Right atrium auricular region (tissue), 2 donors: ENCODE results near the gene ABI3BP. TPM values are rescaled to one million over a fixed set of nuclear protein-coding genes. Genes with fewer than 3 reads are reported as not detected.
A peak's percentile ranks its signal among the peaks of the same experiment; 100 is the strongest.

ENCODE experiments used
- DNase-seq: peaks from one replicate; pipeline ENCODE4 v3.0.0-alpha.2; 2019; ENCODE audit warnings: low spot score
- H3K27ac ChIP-seq, 2 donors: fragments of 200-600 bp; sonication (generic); 1 replicate in 1 of 2; 2 replicates in 1 of 2; pipeline ENCODE4 v1.5.1; 2016 to 2019
- H3K27me3 ChIP-seq, 2 donors: fragments of 200-600 bp; sonication (generic); one replicate each; pipeline versions ENCODE4 v1.5.1 to v1.6.0; 2017 to 2019
- H3K36me3 ChIP-seq: fragments of 200-600 bp; sonication (generic); one replicate; pipeline ENCODE4 v1.5.1; 2016
- H3K4me1 ChIP-seq, 2 donors: fragments of 200-600 bp; sonication (generic); one replicate each; pipeline versions ENCODE4 v1.5.1 to v1.6.0; 2017 to 2019
- H3K4me3 ChIP-seq, 2 donors: fragments of 200-600 bp; sonication (generic); 1 replicate in 1 of 2; 2 replicates in 1 of 2; pipeline ENCODE4 v1.5.1; 2017 to 2019; ENCODE audit warnings: mild to moderate bottlenecking in 1 of 2, moderate library complexity in 1 of 2
- H3K9me3 ChIP-seq, 2 donors: fragments of 200-600 bp; sonication (generic); one replicate each; pipeline ENCODE4 v1.5.1; 2019
- total RNA-seq, 2 donors: library from RNA; depleted of rRNA; stranded (reverse); fragments of >200 nt; gene quantifications; one replicate each; pipeline ENCODE4 v1.1.0, GENCODE V29; 2016
- TF ChIP-seq, protein P1 (sequence below), 2 donors: fragments of 200-600 bp; sonication (generic); IDR thresholded peaks; one replicate each; pipeline ENCODE4 v1.5.1; 2019; ENCODE audit warnings: antibody characterized with exemption in 2 of 2

The ABI3BP gene
- total RNA-seq, 2 donors from 2014 or later = 46.7 to 56.3 TPM

DNA sequence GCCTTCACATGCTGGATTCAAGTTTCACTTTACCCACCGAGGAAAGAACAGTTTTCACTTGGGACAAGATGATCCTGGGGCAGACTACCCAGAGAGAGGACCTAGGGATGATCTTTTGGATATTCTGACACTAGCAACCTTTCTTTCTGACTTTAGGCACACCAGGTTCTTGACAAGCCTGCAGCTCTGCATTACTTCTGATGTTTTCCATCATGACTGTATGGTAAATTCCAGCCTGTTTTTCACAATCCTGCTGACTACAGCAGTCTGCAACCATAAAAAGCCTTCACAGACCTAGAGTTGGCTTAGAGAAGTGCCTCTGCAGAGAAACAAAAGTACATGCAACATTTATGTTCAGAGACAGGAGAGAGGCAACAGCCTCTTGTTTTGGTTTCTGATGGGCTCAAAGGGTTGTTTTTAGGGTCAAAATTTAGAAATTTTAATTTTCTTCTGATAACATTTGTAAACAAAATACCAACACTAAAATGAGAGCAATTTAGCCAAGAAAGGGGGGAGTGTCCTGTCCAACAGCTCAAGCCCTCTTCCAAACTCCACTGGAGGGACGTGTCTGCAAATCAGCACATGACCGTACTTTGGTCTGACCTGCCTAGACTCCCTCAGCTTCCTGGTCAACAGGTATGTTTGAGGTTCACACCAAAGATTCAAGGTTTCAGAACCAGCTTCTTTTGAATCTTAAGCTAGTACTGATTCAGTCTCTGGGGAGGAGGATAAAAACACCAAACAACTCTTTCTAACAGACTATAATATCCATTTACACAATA lies 799 bp downstream of the ABI3BP start:
- TF ChIP-seq, protein P1, sequence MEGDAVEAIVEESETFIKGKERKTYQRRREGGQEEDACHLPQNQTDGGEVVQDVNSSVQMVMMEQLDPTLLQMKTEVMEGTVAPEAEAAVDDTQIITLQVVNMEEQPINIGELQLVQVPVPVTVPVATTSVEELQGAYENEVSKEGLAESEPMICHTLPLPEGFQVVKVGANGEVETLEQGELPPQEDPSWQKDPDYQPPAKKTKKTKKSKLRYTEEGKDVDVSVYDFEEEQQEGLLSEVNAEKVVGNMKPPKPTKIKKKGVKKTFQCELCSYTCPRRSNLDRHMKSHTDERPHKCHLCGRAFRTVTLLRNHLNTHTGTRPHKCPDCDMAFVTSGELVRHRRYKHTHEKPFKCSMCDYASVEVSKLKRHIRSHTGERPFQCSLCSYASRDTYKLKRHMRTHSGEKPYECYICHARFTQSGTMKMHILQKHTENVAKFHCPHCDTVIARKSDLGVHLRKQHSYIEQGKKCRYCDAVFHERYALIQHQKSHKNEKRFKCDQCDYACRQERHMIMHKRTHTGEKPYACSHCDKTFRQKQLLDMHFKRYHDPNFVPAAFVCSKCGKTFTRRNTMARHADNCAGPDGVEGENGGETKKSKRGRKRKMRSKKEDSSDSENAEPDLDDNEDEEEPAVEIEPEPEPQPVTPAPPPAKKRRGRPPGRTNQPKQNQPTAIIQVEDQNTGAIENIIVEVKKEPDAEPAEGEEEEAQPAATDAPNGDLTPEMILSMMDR (IDR thresholded peaks at IDR 0.05) = no peak
- H3K27ac ChIP-seq = peak overlapping the region; percentile 43 to 81
- no peaks in the 10 kb centered on the region for H3K4me1 ChIP-seq
- H3K4me3 ChIP-seq = peak overlapping the region; percentile 29 to 42
- DNase-seq = no peak
- H3K9me3 ChIP-seq = no peaks in the 10 kb centered on the region
- no peaks in the 10 kb centered on the region for H3K27me3 ChIP-seq
- H3K36me3 ChIP-seq = no peaks in the 10 kb centered on the region

DNA sequence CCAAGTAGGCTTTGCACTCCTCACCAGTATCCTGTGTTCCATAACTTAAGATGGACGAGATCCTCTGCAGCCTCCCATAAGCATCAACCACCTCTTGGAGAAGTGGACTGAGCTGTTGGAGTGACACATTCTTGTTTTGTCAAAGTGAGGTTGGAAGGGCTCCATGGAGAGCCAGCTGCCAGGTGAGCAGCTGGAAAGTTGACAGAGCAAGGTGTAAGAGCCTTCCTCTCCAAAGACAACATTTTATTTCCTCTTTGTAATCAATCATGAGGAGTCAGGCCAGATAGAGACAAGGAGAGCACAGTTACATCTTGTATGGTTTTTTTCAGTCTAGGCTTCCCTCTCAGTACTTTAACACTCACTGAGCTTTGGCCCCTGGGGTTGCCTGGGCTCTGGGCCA lies 5.1 kb downstream of the ABI3BP start:
- Histone ChIP-seq H3K27me3 (no peaks in the 10 kb centered on the region), H3K4me1 (peaks cover 0 to under 1% of the 10 kb centered on the region in 2 donors), H3K27ac (no peak overlapping the region), H3K9me3 (no peaks in the 10 kb centered on the region), H3K36me3 (no peaks in the 10 kb centered on the region), H3K4me3 (no peak overlapping the region)
- no peak for DNase-seq
- TF ChIP-seq, protein P1 (IDR thresholded peaks at IDR 0.05) = no peak

DNA sequence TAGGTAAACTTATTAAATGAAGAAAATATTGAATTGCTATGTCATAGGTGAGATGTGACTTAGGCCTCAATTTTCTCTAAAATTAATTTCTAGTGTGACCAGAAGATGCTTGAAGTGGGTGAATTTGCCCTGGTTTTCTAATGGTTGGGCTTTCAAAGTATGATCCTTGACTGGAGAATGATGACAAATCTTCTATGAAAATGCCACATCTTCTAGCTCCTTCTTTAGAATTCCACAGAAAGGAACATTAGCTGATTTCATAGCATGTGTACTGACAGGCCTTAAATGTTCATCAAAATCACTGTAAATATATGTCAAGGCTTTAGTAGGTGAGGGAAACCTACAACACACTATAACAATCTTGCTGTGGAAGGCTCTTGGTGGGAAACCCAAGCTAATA lies 8.9 kb downstream of the ABI3BP start:
- no peaks in the 10 kb centered on the region for H3K36me3 ChIP-seq
- peaks cover 0 to 7% of the 10 kb centered on the region in 2 donors for H3K4me1 ChIP-seq
- H3K27ac ChIP-seq = peak overlapping the region; percentile 1 to 44
- H3K9me3 ChIP-seq = no peaks in the 10 kb centered on the region
- no peaks in the 10 kb centered on the region for H3K27me3 ChIP-seq
- TF ChIP-seq, protein P1 (IDR thresholded peaks at IDR 0.05) = no peak
- no peak overlapping the region for H3K4me3 ChIP-seq
- DNase-seq = no peak

DNA sequence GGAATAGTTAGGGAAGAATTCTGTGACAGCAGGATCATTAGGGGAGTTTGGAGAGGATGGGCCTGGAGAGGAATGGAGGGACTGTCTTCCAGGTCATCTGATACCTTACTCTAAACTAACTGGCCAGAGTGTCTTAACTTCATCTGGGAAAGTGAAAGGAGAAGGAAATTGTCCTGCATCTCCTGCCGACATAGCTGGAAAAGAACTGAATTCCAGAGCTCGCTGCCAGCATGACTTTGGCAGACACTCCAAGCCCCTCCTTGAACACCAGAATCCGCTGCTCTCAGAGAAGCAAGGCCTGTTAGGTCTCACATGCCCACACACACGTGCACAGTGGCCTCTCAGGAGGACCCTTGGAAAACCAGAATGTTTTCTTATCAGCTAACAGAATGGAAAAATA lies 10.5 kb downstream of the ABI3BP start:
- no peak overlapping the region for H3K4me3 ChIP-seq
- H3K27me3 ChIP-seq = no peaks in the 10 kb centered on the region
- H3K36me3 ChIP-seq = no peaks in the 10 kb centered on the region
- TF ChIP-seq, protein P1 (IDR thresholded peaks at IDR 0.05) = no peak
- no peaks in the 10 kb centered on the region for H3K9me3 ChIP-seq
- peaks cover 0 to 7% of the 10 kb centered on the region in 2 donors for H3K4me1 ChIP-seq
- H3K27ac ChIP-seq = peak overlapping the region; percentile 53 to 72
- DNase-seq = peak; percentile 75

DNA sequence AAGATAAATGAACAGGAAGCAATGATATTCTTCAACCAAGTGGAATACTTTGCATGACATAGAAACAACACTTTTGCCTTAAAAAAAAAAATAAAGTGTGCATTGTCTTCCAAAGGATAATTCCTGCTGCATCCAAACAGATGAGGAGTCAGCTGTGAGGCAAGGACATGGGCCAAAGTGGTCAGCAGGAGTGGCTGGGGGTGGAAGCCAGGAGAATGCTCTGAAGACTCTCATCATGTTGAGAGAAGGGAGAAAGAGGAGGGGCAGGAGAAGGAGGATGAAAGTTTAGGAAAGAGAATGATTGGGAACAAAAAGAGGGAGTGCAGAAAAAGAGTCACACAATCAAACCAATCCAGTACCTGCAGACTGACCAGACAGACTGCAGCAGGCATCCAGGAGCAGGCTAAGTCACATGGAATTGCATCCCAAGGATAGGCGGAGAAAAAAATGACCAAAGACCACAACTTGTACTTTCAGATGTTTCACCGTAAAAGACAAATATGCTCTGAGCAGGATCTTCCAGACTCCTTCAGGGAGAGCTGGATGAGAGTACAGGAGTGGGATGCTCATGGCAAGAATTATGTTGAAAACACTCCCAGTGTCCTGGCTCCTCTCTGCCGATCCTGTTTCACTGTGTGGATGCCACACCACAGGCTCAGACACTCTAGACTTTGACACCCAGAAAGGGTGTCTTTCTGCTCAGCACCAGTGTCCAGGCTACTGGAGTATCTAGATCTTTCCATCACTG lies 11.9 kb downstream of the ABI3BP start:
- H3K27ac ChIP-seq = peak overlapping the region; percentile 28 to 72
- peaks cover 0 to 7% of the 10 kb centered on the region in 2 donors for H3K4me1 ChIP-seq
- H3K4me3 ChIP-seq = no peak overlapping the region
- TF ChIP-seq, protein P1 (IDR thresholded peaks at IDR 0.05) = no peak
- H3K27me3 ChIP-seq = no peaks in the 10 kb centered on the region
- H3K36me3 ChIP-seq = no peaks in the 10 kb centered on the region
- H3K9me3 ChIP-seq = peaks cover 0 to 4% of the 10 kb centered on the region in 2 donors
- DNase-seq = no peak
